ENCODE results near the gene COG5.

- TF ChIP-seq POLR2A (IDR thresholded peaks at IDR 0.05; ENCODE audit: control extremely low read depth in 1 of 2, low read depth in 2 of 2, low read length in 2 of 2) (no peak), CTCF (IDR thresholded peaks at IDR 0.05; ENCODE audit: control extremely low read depth in 1 of 3, insufficient read depth in 1 of 3, low read depth in 1 of 3, low read length in 3 of 3) (peak in 1 of 3 experiments; percentile 26; a peak in 1 of 4 replicates), EP300 (IDR thresholded peaks at IDR 0.05; ENCODE audit: borderline replicate concordance in 1 of 2, low read depth in 2 of 2, low read length in 2 of 2) (no peak), KDM1A (IDR thresholded peaks at IDR 0.05; ENCODE audit: borderline replicate concordance, low read length) (no peak), POU5F1 (IDR thresholded peaks at IDR 0.05; ENCODE audit: low read depth, low read length) (no peak), TEAD4 (IDR thresholded peaks at IDR 0.05; ENCODE audit: low read depth, low read length) (no peak), EZH2 (IDR thresholded peaks at IDR 0.05; ENCODE audit: low read depth, low read length, severe bottlenecking) (no peak), CREB1 (IDR thresholded peaks at IDR 0.05) (no peak), ZNF274 (IDR thresholded peaks at IDR 0.05; ENCODE audit: borderline replicate concordance, extremely low read depth, low read length) (no peak), E2F6 (IDR thresholded peaks at IDR 0.05) (no peak), YY1 (IDR thresholded peaks at IDR 0.05; ENCODE audit: low read depth, low read length) (no peak), BACH1 (IDR thresholded peaks at IDR 0.05; ENCODE audit: low read length) (no peak)
These were observed 330.5 kb downstream of the COG5 start for GRCh38 chr7:107233174-107233573.
